H7 (cell line): ENCODE data around the gene AARS2. TPM values are rescaled to one million over a fixed set of nuclear protein-coding genes. Genes with fewer than 3 reads are reported as not detected.

Source experiments
- DNase-seq: peaks from one replicate; pipeline ENCODE4 v3.0.0; 2012
- H3K27me3 ChIP-seq: 2 replicates; pipeline ENCODE4 v1.6.0; 2011; ENCODE audit warnings: mild to moderate bottlenecking, low read length; ENCODE audit not compliant: control insufficient read depth, insufficient read depth
- H3K36me3 ChIP-seq: replicated peaks from 2 replicates; pipeline ENCODE4 v1.5.1; 2011; ENCODE audit warnings: low read length; ENCODE audit not compliant: control insufficient read depth, insufficient read depth
- H3K4me3 ChIP-seq: 2 replicates; pipeline ENCODE4 v1.5.1; 2011; ENCODE audit warnings: low read depth, mild to moderate bottlenecking, control low read depth, low read length, moderate library complexity; ENCODE audit not compliant: insufficient read depth
- total RNA-seq: library from RNA; depleted of rRNA; stranded (reverse); fragments of >200 nt; shearing (Covaris generic); gene quantifications from 2 replicates; pipeline ENCODE4 v1.2.3, GENCODE V29; 2014

AARS2 gene
- total RNA-seq, 1 experiment from 2014 or later, result 28.3 TPM

- Histone ChIP-seq H3K27me3 (peaks cover 29% of the 10 kb centered on the region), H3K36me3 (no peaks in the 10 kb centered on the region), H3K4me3 (peak within 1 kb of the TSS; percentile 41)
- DNase-seq, result peak; percentile 76
Measured at GRCh38 chr6:44269921-44270525, 43.1 kb downstream of the AARS2 start, which contains the start of gene TMEM151B. Gene TMEM151B, plus strand, starts transcription at chr6:44270450. Its CDS starts 293 bp downstream, at chr6:44270743.

- Histone ChIP-seq H3K4me3 (no peak overlapping the region), H3K27me3 (peaks cover 36% of the 10 kb centered on the region), H3K36me3 (no peaks in the 10 kb centered on the region)
- DNase-seq, result no peak
Measured at GRCh38 chr6:44269178-44269920, 43.8 kb downstream of the AARS2 start.

DNA sequence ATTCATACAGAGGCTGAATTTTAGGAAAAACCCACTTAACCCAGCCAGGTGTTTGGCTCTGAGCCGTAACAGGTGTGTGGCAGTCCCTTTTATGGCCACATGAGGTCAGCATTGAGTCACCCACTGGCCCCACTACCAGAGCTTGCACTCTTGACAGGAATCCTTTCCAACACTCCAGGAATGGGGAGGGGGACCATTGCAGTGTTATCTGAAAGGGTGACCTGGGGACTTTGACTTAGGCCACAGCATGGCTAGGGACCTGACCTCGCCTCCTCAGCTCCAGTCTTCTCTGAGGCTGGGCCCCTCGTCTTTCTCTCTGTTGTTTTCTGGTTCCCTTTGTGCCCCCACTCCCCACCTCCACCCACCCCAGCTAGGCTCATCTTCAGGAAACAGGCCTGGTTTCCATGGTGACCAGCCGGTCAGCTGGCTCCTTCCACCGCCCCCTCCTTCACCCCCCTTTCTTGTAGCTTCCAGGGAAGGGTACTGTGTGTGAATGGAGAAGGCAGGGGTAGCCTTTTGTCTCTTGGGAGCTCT, 45.0 kb downstream of the AARS2 start:
- H3K36me3 ChIP-seq, result no peaks in the 10 kb centered on the region
- H3K4me3 ChIP-seq, result no peak overlapping the region
- peaks cover 36% of the 10 kb centered on the region for H3K27me3 ChIP-seq
- DNase-seq, result peak; percentile 87

- H3K36me3 ChIP-seq, result no peaks in the 10 kb centered on the region
- H3K27me3 ChIP-seq, result peaks cover 36% of the 10 kb centered on the region
- no peak for DNase-seq
- no peak overlapping the region for H3K4me3 ChIP-seq
Measured at GRCh38 chr6:44267252-44267651, 45.9 kb downstream of the AARS2 start.

DNA sequence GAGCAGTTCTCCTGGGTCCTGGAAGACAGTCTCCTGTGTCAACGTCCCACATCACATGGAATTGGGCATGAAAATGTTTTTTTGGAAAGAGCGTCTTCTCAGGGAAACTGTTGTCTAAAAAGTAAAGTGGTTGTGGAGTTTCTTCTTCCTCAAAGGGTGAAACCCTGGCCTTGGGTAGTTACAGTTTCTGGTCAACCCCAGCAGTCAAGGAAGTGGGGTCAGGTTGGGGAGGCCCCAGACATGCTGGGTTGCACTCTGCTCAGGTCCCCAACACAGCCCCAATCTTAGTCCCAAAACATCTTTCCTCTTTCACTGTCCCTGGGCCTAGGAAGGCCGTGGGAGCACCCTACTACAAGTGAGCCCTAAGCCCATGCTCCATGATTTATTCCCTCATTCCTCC, 46.8 kb downstream of the AARS2 start:
- no peak for DNase-seq
- Histone ChIP-seq H3K27me3 (peaks cover 33% of the 10 kb centered on the region), H3K36me3 (no peaks in the 10 kb centered on the region; the same call in 1 of the 2 replicates), H3K4me3 (no peak overlapping the region)

DNA sequence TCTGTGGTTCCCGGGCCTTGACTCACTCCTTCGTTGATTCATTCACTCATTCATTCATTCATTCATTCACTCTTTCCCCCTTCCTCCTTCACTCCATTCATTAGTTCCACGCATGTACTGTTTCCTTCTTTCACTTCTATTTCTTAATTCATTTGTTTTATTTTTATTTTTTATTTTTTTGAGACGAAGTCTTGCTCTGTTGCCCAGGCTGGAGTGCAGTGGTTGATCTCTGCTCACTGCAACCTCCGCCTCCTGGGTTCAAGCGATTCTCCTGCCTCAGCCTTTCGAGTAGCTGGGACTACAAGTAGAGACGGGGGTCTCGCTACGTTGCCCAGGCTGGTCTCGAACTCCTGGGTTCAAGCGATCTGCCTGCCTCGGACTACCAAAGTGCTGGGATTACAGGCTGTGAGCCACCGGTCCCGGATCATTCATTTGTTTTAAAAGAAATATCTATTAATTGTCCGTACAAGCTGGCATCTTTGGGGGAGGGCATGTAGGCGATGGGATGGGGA, 47.4 kb downstream of the AARS2 start:
- Histone ChIP-seq H3K4me3 (no peak overlapping the region), H3K27me3 (peaks cover 30% of the 10 kb centered on the region), H3K36me3 (no peaks in the 10 kb centered on the region; the same call in 1 of the 2 replicates)
- no peak for DNase-seq

GRCh38 chr6:44265007-44265721, 48.0 kb downstream of the AARS2 start, which contains the start of gene NFKBIE:
Gene NFKBIE, minus strand, starts transcription at chr6:44265551. Its CDS starts 205 bp downstream, at chr6:44265346.
- peaks cover 29% of the 10 kb centered on the region for H3K27me3 ChIP-seq

GRCh38 chr6:44264154-44265006, 48.8 kb downstream of the AARS2 start:
- peak; percentile 61 for DNase-seq
- peak overlapping the region; percentile 82 for H3K4me3 ChIP-seq
- peaks cover 3% of the 10 kb centered on the region for H3K36me3 ChIP-seq
- peaks cover 21% of the 10 kb centered on the region for H3K27me3 ChIP-seq

More at GRCh38 chr6:44265007-44265721, 48.0 kb downstream of the AARS2 start, which contains the start of gene NFKBIE:
- DNase-seq, result peak; percentile 99
- Histone ChIP-seq H3K4me3 (peak within 1 kb of the TSS; percentile 82), H3K36me3 (peaks cover 1% of the 10 kb centered on the region)

DNA sequence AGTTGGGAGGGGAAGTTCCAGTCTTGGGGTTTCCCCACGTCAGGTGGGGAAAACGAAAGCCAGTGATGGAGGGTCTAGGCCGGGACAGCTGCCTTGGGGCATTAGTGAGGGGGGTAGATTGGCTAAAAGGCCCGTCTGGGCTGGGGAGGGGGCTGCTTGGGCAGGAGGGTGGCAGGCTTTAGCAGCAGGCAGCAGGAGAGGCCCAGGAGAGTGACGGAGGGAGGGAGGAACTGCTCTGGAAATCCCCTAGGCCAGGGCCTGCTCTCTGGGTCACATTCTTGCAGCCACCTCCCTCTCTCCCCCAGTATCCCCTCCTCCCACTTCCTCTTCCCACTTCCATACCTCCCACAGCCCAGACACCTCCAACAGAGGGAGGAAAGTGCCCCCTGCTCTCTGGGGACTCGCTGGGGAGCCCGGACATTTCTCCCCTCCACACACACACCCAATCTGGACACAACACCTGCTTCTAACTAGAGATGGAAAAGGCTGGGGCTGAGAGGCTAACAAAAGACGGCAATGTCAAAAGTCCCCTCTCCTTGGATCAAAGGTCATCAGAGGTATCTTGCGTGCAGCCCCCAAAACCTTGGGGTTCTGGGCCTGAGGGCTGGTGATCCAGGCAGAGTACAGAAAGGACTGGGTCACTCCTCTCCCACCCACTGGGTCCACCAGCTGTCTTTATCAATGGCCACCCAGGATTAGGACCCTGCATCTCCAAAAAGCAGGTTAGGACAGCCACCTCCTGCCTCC, 49.6 kb downstream of the AARS2 start:
- no peak overlapping the region for H3K4me3 ChIP-seq
- peaks cover 4% of the 10 kb centered on the region for H3K36me3 ChIP-seq
- DNase-seq, result peak; percentile 90
- H3K27me3 ChIP-seq, result peaks cover 12% of the 10 kb centered on the region

GRCh38 chr6:44262467-44263353, 50.4 kb downstream of the AARS2 start:
- peak; percentile 64 for DNase-seq
- Histone ChIP-seq H3K27me3 (peaks cover 10% of the 10 kb centered on the region), H3K36me3 (peaks cover 5% of the 10 kb centered on the region), H3K4me3 (no peak overlapping the region)

GRCh38 chr6:44261581-44261980, 51.6 kb downstream of the AARS2 start:
- peaks cover 8% of the 10 kb centered on the region for H3K27me3 ChIP-seq
- no peak for DNase-seq
- no peak overlapping the region for H3K4me3 ChIP-seq
- peaks cover 5% of the 10 kb centered on the region for H3K36me3 ChIP-seq
